SK-N-SH treated with all-trans-retinoic acid at 6 μM for 48 hours (cell line): ENCODE data around the gene OLFML2B.

Source experiments
- ARNTL ChIP-seq: fragments of 450-650 bp; formaldehyde crosslinking; IDR thresholded peaks from 2 replicates; pipeline ENCODE4 v1.5.0; 2020; ENCODE audit warnings: low read depth, mild to moderate bottlenecking, moderate library complexity, borderline replicate concordance
- BACH2 ChIP-seq: fragments of 250-450 bp; sonication (Bioruptor Pico); IDR thresholded peaks from 2 replicates; pipeline ENCODE4 v1.9.0; 2021; ENCODE audit warnings: mild to moderate bottlenecking, borderline replicate concordance
- CREB5 ChIP-seq: fragments of 250-450 bp; sonication (Bioruptor Pico); IDR thresholded peaks from 2 replicates; pipeline ENCODE4 v1.5.1; 2020; ENCODE audit warnings: low read depth, mild to moderate bottlenecking, moderate library complexity
- CSDC2 ChIP-seq: fragments of 250-450 bp; sonication (Bioruptor Pico); IDR thresholded peaks from 2 replicates; pipeline ENCODE4 v1.5.0; 2020; ENCODE audit warnings: mild to moderate bottlenecking, moderate library complexity
- OSR1 ChIP-seq: fragments of 250-450 bp; sonication (Bioruptor Pico); IDR thresholded peaks from 2 replicates; pipeline ENCODE4 v1.8.0; 2022; ENCODE audit warnings: moderate library complexity, mild to moderate bottlenecking, inconsistent platforms
- PPARA ChIP-seq: fragments of 250-450 bp; sonication (Bioruptor Pico); IDR thresholded peaks from 2 replicates; pipeline ENCODE4 v1.5.0; 2020; ENCODE audit warnings: mild to moderate bottlenecking, borderline replicate concordance
- RARB ChIP-seq: fragments of 250-450 bp; sonication (Bioruptor Pico); IDR thresholded peaks from 2 replicates; pipeline ENCODE4 v1.8.0; 2021; ENCODE audit warnings: mild to moderate bottlenecking, moderate library complexity
- SNAI2 ChIP-seq: fragments of 250-450 bp; sonication (Bioruptor Pico); IDR thresholded peaks from 2 replicates; pipeline ENCODE4 v1.5.0; 2020; ENCODE audit warnings: mild to moderate bottlenecking, moderate library complexity
- TCF4 ChIP-seq: fragments of 250-450 bp; sonication (Bioruptor Pico); IDR thresholded peaks from 2 replicates; pipeline ENCODE4 v1.8.0; 2021; ENCODE audit warnings: mild to moderate bottlenecking, moderate library complexity, borderline replicate concordance
- TOX ChIP-seq: fragments of 250-450 bp; sonication (Bioruptor Pico); IDR thresholded peaks from 2 replicates; pipeline ENCODE4 v1.8.0; 2021; ENCODE audit warnings: mild to moderate bottlenecking, moderate library complexity, borderline replicate concordance
- TSHZ2 ChIP-seq: fragments of 250-450 bp; sonication (Bioruptor Pico); IDR thresholded peaks from 2 replicates; pipeline ENCODE4 v1.5.0; 2020; ENCODE audit warnings: mild to moderate bottlenecking, moderate library complexity
- ZNF565 ChIP-seq: fragments of 450-650 bp; formaldehyde crosslinking; conservative IDR thresholded peaks from 2 replicates; pipeline ENCODE4 v1.5.0; 2020; ENCODE audit warnings: low read depth, mild to moderate bottlenecking, moderate library complexity
- TF ChIP-seq, protein P1 (sequence below): fragments of 250-450 bp; sonication (Bioruptor Pico); IDR thresholded peaks from 2 replicates; pipeline ENCODE4 v1.8.0; 2020; ENCODE audit warnings: mild to moderate bottlenecking, moderate library complexity, borderline replicate concordance
- TF ChIP-seq, protein P2 (sequence below): fragments of 250-450 bp; sonication (Bioruptor Pico); IDR thresholded peaks from 2 replicates; pipeline ENCODE4 v1.5.1; 2021; ENCODE audit warnings: mild to moderate bottlenecking, moderate library complexity

DNA sequence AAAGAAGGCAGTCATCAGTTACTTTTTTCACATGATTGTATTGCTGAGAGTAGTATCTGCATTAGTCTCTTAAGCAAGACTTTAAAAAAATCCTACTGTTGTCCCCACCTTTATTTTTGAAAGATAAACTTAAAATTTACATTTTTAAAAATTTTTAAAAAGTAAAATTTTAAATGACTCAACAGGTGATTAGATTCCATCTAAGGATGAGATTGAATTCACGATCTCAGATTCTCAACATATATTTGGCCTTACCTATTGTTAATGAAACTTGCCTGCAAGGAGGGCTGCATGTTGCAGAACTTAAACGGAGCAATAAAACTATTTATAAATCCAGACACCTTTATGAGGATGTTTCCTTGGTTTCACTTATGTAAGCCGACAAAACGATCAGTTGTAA lies 75.2 kb downstream of the OLFML2B start:
- TF ChIP-seq TOX (CRISPR knock-in tag): no peak
- TF ChIP-seq CSDC2 (CRISPR knock-in tag): no peak
- TF ChIP-seq CREB5 (CRISPR knock-in tag): no peak
- no peak for TF ChIP-seq RARB (CRISPR knock-in tag)
- TF ChIP-seq TSHZ2: no peak
- TF ChIP-seq ARNTL: no peak
- TF ChIP-seq TCF4: no peak
- no peak for TF ChIP-seq SNAI2 (CRISPR knock-in tag)
- TF ChIP-seq, protein P1, sequence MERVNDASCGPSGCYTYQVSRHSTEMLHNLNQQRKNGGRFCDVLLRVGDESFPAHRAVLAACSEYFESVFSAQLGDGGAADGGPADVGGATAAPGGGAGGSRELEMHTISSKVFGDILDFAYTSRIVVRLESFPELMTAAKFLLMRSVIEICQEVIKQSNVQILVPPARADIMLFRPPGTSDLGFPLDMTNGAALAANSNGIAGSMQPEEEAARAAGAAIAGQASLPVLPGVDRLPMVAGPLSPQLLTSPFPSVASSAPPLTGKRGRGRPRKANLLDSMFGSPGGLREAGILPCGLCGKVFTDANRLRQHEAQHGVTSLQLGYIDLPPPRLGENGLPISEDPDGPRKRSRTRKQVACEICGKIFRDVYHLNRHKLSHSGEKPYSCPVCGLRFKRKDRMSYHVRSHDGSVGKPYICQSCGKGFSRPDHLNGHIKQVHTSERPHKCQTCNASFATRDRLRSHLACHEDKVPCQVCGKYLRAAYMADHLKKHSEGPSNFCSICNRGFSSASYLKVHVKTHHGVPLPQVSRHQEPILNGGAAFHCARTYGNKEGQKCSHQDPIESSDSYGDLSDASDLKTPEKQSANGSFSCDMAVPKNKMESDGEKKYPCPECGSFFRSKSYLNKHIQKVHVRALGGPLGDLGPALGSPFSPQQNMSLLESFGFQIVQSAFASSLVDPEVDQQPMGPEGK (CRISPR knock-in tag): no peak
- TF ChIP-seq, protein P2, sequence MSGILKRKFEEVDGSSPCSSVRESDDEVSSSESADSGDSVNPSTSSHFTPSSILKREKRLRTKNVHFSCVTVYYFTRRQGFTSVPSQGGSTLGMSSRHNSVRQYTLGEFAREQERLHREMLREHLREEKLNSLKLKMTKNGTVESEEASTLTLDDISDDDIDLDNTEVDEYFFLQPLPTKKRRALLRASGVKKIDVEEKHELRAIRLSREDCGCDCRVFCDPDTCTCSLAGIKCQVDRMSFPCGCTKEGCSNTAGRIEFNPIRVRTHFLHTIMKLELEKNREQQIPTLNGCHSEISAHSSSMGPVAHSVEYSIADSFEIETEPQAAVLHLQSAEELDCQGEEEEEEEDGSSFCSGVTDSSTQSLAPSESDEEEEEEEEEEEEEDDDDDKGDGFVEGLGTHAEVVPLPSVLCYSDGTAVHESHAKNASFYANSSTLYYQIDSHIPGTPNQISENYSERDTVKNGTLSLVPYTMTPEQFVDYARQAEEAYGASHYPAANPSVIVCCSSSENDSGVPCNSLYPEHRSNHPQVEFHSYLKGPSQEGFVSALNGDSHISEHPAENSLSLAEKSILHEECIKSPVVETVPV: no peak
- no peak for TF ChIP-seq OSR1 (CRISPR knock-in tag)
- TF ChIP-seq ZNF565 (CRISPR knock-in tag): no peak
- TF ChIP-seq BACH2: no peak
- no peak for TF ChIP-seq PPARA (CRISPR knock-in tag)
